Myocyte (in vitro differentiated cells): ENCODE results near the gene ZNF264. TPM values are rescaled to one million over a fixed set of nuclear protein-coding genes. Genes with fewer than 3 reads are reported as not detected.
"Not testable (repeated sequence)": the region's sequence is repeated elsewhere in the genome, so short reads cannot be mapped to it uniquely, and the experiment has no call there.

Experiments
- DNase-seq: peaks from one replicate; pipeline ENCODE4 v3.0.0-alpha.2; 2012; ENCODE audit warnings: low read depth
- polyA plus RNA-seq: library from polyadenylated mRNA; unstranded; fragments of >200 nt; gene quantifications from one replicate; pipeline ENCODE4 v1.2.1, GENCODE V29; 2012; ENCODE audit warnings: missing spikeins
- total RNA-seq: library from RNA; depleted of rRNA; stranded (reverse); fragments of >200 nt; gene quantifications from 2 replicates; pipeline ENCODE4 v1.2.3, GENCODE V29; 2014

Gene ZNF264
- total RNA-seq: 24.1 and 29.2 TPM in 2 replicates
- polyA plus RNA-seq: 8.4 TPM

DNA sequence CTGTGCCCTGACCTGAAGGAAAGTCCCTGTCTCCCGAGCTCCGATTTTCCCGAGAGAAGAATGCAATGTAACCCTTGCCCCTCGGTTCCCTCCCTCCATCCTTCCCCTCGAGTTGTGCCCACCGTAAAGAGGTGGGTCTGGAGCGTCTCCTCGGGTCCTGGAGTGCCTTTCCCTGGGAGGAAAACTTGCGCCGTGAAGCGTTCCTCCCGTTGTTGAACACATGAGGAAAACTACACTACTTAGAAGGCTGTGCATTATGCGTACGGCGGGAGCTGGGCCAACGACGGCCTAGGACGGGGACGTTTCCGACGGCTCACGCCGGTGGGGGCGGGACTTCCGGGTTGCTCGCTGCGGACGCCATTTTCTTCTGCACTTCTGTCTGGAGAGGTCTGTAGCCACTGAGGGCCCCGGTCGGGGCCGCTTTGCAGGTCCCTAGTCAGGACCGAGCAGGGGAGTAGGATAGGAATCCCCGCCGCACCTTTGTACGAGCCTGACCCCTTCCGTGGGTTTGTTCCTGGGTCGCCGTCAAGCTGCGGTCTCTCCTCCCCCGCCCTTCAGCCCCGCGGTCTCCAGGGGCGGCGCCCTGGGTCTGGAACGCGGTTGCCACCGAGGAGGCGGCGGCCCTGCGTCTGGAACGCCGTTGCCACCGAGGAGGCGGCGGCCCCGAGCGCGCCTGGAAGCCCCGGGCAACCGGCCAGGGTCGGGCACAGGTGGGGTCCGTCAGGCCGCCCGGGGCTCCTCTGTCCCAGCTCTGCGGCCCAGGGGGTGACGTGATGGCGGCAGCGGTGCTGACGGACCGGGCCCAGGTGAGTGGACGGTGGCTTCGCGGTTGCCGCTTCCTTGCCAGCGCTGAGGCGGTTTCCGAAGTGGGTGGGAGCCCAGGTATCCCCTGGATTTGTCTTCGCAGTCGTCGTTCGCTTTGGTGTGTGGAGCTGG lies at the start of gene ZNF264:
ZNF264 (plus strand) TSS at position 360 of the 936 bp plus-strand sequence; CDS start at position 774, 414 bp downstream.
- DNase-seq: peak; percentile 88

DNA sequence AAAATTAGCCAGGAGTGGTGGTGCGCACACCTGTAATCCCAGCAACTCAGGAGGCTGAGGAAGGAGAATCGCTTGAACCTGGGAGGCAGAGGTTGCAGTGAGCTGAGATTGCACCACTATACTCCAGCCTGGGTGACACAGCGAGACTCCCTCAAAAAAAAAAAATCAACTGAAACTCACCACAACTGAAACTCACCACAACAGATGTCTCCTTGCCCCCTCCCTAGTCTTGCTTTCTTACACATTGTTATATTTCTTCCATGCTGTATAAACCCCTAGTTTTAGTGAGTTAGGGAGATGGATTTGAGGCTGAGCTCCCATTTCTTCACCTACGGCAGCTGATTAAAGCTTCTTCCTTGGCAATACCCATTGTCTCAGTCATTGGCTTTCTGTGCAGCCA lies 49.6 kb upstream of the ZNF264 start:
- no peak for DNase-seq

DNA sequence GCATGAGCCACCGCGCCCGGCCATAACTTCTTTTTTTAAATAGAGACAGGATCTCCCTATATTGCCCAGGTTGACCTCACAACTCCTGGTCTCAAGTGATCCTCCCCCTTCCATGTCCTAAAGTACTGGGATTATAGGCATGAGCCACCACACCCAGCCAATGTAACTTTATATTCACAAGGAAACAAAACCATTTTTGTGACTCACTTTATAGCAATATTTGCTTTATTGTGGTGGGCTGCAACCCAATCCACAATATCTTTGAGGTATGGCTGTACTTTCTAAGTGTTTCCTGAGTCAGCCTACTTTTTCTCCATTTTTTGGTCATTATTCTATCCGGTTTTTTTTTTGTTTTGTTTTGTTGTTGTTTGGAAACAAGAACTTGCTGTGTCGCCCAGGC lies 38.4 kb upstream of the ZNF264 start:
- DNase-seq: no peak

DNA sequence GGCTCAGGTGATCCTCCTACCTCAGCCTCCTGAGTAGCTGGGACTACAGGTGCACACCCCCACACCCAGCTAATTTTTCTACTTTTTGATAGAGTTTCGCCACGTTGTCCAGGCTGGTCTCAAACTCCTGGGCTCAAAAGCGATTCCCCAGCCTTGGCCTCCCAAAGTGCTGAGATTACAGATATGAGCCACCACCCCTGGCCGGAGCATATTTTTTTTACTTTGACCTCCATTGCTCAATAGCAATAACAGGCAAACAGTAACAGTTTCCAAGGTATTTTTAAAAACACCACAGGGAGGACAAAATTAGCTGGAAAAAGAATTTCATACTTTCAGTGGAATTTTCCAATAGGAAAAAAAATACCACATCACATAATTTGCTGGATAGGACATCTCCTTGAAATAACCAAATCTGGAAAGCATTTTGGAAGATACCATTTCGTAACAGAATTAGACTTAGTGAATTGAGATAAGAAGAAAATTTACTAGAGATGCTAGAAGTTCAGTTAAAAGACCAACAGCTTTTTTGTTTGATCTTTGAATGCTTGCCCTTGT lies 29.2 kb upstream of the ZNF264 start:
- no peak for DNase-seq

DNA sequence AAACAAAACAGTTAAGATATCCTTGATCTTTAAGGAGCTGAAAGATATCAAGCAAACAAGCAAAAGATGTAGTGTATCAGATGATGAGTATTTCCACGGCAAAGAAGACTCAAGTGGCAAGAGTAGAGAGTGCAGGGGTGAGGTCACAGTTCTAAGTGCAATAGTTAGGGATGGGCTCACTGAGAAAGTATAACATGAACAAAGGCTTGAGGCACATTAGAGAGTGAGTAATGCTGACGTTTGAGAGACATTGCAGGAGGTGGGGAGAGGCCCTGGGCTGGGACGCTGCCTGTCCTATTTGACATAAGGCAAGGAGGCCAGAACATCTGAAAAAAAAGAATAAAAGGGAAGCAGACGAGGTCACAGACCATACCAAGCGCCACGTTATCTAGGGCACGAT lies 25.5 kb upstream of the ZNF264 start:
- no peak for DNase-seq

DNA sequence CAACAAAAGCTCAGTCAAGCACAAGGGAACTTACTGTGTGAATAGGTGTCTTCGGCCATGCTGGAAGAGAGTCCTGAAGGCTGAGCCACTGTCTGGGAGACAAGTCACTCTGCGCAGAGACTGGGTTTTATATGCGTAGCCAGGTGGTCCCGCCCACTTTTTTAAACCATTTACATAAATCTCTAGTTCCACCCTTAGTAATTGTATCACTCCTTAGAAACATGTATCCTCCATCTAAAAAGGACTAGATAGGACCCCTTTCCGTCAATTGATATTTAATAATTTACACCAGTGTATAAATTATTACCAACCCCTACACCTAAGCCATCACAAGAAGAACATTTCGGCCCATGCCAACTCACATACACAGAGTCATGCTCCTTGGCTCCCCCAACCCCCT lies 23.9 kb upstream of the ZNF264 start, which contains the start of gene DUXA:
DUXA (minus strand) TSS at position 101 of the 400 bp plus-strand sequence; CDS start at position 59, 42 bp downstream.
- no peak for DNase-seq

DNA sequence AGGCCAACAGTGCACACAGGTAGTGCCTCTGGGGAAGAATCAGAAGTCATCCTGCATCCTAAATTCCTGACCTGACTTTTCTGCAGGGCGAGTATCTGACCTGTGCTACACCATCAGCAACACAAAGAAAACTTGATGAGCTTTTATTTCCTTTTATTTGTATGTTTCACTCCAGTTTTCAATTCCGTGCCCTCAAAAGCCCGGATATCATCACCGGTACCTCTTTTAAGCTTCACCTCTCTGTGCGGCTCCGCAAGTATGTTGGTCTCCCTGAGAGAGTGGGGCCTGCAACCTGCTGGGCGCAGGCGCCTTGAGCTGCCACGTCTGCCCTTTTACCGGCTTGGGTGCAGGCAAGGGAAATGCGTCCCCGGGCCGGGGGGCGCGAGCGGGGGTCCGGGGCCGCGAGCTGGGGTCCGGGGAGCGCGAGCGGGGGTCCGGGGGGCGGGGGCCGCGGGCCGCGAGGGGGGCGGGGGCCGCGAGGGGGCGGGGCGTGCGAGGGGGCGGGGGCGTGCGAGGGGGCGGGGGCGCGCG lies 19.7 kb upstream of the ZNF264 start:
- DNase-seq: peak; percentile 9

DNA sequence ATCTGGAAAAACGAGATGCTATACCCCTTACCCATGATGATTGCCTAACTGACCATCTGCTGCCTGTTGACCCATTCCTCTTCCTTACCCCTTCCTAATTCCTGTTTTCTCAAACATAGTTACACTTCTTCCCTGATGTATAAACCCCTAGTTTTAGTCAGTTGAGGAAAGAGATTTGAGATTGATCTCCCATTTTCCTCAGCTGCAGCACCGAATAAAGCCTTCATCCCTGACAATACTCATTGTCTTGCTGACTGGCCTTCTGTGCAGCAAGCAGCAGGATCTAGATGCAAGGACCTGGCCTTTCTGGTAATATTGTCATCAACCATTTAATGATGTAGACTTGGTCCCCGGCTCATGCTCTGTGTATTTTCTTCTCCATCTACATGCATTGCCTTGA lies 999 bp upstream of the ZNF264 start:
- no peak for DNase-seq

DNA sequence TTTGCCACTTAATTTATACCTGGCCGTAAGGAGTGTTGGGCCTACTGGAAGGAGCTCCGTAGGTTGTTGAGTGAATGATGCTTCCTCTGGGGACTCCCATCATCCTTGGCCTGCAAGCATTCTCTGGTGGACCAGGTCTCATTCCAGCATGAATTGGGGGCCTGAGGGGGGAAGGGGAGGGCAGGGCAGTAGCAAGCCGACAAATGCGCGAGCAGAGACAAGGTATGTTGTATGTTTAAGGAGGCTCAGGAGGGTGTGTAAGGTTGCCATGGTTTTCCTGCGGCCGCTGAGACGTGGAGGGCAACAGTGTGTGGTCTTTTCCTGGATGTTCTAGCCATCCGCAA lies 749 bp downstream of the ZNF264 start:
- no peak for DNase-seq

DNA sequence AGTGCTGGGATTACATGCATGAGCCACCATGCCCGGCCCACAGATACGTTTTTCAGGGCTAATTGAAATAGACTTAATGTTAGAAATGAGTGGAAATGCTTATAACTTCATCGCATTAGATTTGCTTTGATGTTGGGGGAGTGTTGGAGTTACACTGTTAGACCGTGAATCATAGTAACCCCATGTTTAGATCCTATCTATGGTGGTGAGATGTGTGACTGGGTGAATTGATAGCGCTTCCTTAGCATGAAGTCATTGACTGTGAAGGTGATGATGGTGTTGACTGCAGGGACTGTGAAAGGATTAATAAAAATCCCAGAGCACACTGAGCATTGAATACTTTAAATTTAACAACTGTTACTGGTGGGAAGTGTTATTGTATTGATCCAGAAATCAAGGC lies 1.7 kb downstream of the ZNF264 start:
- no peak for DNase-seq

DNA sequence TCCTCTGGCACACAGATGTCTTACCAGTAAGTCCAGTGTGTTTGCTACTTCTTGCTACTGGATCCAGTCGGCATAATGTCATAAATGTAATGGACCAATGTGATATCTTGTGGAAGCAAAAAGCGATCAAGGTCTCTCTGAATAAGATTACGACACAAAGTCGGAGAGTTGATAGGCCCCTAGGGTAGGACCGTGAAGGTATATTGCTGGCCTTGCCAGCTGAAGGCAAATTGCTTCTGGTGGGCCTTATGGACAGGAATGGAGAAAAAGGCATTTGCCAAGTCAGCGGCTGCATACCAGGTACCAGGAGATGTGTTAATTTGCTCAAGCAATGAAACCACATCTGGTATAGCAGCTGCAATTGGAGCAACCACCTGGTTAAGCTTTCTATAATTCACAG lies 6.6 kb downstream of the ZNF264 start:
- DNase-seq: not testable (repeated sequence)

DNA sequence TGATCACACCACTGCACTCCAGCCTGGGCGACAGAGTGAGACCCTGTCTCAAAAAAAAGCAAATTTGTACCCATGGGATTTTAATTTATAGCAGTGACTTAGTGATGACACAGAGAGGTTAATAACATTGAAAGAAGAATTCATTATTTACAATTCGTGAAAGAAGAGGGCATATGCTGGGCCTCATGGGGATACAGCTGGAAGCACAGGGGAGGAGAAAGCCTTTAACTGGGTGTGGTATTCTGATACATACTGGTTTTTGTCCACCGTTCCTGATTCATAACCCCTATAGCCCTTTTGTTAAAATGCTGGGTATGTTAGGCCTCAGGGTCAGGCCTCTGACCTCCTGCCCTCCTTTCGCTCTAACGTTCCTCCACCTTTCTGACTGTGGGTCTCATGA lies 10.9 kb downstream of the ZNF264 start:
- DNase-seq: no peak

DNA sequence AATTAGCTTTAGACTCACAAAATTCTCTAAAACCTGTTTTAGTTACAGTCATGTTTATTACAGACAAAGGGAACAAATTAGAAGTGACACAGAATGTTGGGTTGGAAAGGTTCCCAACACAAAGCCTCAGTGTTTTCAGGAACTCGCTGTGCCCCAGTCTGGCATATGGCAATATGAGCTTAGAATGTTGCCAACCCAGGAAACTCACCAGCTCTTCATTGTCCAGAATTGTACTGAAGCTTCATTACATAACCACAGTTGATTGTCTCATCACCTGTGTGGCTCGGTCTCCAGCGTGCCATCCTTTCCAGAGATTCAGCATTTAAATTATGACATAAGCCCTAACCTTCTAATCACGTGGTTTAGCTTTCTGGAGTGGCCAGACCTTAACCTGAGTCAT lies 19.1 kb downstream of the ZNF264 start:
- no peak for DNase-seq

DNA sequence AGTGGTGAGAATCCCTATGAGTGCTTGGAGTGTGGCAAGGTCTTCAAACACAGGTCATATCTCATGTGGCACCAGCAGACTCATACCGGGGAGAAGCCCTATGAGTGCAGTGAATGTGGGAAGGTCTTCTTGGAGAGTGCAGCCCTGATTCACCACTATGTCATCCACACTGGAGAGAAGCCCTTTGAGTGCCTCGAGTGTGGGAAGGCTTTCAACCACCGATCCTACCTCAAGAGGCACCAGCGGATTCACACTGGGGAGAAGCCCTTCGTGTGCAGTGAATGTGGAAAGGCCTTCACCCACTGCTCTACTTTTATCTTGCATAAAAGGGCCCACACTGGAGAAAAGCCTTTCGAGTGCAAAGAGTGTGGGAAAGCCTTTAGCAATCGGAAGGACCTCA lies 20.8 kb downstream of the ZNF264 start:
- DNase-seq: no peak

DNA sequence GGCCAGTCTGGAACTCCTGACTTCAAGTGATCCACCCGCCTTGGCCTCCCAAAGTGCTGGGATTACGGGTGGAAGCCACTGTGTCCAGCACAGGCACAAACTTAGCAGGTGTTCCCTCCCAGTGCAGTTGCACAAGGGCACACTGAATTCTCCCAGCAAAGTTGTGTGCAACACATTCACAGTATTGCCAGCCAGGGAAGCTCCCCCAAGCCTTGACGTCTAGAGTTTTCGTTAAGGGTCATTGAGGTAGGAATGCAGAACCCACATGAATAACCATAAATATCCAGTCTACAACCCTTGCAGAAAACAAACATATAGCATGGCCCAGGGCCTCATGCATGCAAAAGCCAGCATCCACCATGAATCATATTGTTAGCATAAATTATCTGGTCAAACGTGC lies 36.2 kb downstream of the ZNF264 start:
- no peak for DNase-seq

DNA sequence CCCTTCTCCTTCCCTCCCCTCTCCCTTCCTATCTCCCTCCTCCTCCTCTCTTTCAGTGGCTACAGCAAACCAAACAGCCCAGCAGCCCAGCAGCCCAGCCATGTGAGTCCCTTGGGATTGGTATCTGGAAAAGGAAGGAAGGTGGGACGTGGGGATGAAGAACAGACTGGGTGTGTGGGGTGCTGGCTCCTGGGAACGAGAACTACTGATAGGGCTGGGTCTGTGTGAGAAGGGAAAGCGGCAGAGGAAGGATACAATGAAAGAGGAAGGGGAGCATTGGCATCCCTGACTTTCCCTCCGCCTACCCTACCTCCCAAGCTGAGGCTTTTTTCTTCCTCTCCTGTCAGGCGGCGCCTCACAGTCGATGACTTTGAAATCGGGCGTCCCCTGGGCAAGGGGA lies 40.4 kb downstream of the ZNF264 start:
- no peak for DNase-seq

DNA sequence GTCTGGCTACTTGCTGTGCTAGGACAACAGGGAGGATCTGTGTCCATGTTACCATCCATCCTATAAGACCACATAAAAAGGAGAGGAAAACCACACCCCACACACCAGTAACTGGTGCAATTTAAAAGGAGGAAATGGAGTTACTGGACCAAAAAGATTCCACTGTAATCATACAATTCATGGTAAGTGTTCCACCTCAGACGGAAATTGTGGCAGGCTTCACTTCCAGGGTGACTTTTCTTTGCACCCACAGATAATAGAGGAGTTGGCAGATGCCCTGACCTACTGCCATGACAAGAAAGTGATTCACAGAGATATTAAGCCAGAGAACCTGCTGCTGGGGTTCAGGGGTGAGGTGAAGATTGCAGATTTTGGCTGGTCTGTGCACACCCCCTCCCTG lies 41.9 kb downstream of the ZNF264 start:
- no peak for DNase-seq

DNA sequence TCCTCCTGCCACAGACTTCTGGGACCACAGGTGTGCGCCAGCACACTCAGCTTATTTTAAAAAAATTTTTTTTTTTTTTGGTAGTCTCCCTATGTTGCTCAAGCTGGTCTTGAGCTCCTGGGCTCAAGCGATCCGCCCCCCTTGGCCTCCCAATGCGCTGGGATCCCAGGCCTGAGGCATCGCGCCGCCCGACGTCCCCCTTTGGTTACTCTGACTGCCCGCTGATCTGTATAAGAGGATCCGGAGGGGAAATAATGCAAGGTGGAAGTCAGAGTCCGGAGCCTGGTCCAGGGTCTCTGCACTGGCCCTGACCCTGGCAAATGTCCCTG lies 48.6 kb downstream of the ZNF264 start:
- no peak for DNase-seq

DNA sequence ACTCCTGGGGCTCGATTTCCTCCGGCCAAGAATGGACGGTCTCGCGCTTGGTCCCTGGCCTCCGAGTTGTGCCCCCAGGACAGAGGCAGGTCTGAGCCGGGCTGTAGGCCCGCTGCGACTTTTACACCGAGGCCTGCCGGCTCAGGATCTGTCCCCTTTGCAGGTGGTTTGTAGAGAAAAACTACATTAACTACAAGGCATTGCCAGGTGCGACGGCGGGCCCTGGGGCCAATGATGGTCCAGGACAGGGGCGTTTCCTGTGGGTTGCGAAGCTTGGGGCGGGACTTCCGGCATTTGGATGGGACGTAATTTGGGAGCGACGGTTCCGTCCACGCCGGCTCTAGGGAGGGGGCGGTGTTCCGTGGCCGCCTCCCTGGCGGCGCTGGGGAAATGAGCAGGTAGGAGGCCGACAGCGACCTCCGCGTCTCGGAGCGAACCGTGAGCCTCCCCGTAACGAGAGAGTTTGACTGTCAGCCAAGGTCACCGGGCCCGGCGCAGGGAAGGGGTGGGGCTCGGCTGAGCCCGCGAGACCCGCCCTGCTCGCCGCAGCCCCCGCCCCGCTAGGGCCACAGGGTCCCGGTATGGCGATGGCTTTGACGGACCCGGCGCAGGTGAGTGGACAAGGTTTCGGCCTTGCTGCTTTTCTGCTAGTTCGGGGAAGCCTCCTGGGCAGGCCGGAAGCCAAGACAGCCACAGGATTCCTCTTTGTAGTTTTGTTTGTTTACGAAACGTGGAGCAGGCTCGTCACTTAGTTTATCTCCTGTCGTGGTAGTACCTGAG lies 49.2 kb downstream of the ZNF264 start, which contains the start of gene ZNF805:
ZNF805 (plus strand) TSS at position 322 of the 780 bp plus-strand sequence; CDS start at position 582, 260 bp downstream.
- peak; percentile 94 for DNase-seq

DNA sequence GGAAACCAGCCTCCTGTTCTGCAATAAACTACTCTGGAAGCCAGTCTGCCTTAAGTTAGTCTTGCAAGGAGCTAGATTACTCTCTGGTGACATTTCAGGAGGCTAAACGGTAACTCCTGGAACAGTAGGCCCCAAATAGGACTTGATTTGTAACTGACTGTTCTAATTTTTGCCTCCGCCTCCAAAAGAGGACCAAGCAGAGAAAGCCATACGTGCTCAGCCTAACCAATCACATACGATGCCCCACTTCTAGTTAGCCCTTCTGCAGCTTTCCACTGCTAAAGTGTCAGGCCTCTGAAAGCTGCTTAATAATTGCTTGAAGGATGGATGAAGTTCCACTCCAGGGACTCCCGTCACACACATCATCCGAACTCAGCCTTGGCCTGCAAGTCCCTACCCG lies 49.9 kb downstream of the ZNF264 start:
- peak; percentile 9 for DNase-seq

DNA sequence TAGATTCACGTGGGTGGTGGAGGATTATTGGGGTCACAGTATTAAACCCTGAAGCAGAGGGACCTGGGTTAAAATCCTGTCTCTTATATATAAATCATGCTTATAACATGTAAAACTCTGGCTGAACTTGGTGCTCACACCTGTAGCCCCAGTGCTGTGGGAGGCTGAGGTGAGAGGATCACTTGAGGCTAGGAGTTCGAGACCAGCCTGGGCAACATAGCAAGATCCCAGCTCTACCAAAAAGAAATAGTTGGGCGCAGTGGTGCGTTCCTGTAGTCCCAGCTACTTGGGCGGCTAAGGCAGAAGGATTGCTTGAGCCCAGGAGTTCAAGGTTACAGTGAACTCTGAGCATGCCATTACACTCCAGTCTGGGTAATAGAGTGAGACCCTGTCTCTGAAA lies 51.5 kb downstream of the ZNF264 start:
- DNase-seq: no peak

DNA sequence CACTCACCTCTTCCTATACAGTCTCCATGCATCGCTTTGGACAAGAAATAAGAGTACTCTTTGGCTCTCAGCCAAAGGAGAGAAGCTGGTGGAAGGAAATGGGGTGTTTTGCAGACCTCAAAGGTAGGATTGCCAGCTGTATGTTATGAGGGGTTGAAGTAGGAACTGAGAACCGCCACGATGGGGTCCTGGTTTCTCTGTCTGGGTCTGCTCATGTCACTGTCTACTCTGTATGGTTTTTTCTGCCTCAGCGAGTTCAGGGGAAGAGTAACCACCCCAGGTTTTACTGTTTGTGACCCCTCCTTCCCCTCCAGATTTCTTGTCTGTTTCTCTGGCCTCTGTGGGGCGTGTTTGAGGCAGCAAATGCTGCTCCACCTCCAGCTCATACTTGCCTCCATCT lies 53.2 kb downstream of the ZNF264 start:
- no peak for DNase-seq
